GM13976 (cell line): ENCODE measurements around the gene SOS1.
"Not testable (repeated sequence)": the region's sequence is repeated elsewhere in the genome, so short reads cannot be mapped to it uniquely, and the experiment has no call there.

Experiments
- DNase-seq: peaks from one replicate; pipeline ENCODE4 v3.0.0; 2012; ENCODE audit warnings: low spot score
- CTCF ChIP-seq: IDR thresholded peaks from 2 replicates; pipeline ENCODE4 v1.5.1; 2012; ENCODE audit warnings: borderline replicate concordance, mild to moderate bottlenecking; ENCODE audit not compliant: insufficient read depth; ENCODE audit errors: extremely low read depth, missing control alignments, control extremely low read depth
- in situ Hi-C: fragments of 300-500 bp; cut with MboI; formaldehyde crosslinking; loops from one replicate; pipeline ENCODE4 v1.12.0; 2022; ENCODE audit warnings: low sequenced_read_pairs, mixed read lengths, inconsistent platforms; ENCODE audit not compliant: unreplicated experiment

The SOS1 gene

GRCh38 chr2:38945911-38946310, 174.9 kb downstream of the SOS1 start:
- no peak for TF ChIP-seq CTCF
- in situ Hi-C loops = loop anchor here (5.0 kb wide), 1 partner anchor 286 kb away; no protein-coding TSS in a partner anchor
- no peak for DNase-seq

DNA sequence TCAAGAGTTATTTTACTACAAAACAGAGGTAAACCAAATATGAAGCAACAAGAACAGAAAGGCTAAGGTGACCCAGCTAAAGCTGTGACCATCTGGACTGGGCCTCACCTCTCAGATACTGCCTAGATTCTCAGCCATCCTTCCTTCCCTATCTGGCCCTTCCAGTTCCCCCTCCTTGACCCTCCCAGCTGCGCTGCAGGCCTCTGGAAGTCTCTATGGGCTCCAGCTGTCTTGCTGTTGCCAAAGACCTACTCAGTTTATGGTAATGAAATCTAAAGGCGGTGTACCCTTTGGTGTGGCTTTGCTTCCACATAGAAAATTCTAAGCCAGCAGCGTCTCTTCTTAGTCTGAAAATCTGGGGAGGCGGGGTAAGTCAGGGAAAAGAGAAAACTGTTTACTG, 175.5 kb downstream of the SOS1 start:
- in situ Hi-C loops = loop anchor here (5.0 kb wide), 1 partner anchor 287 kb away; no protein-coding TSS in a partner anchor
- no peak for TF ChIP-seq CTCF
- no peak for DNase-seq

- DNase-seq = no peak
- TF ChIP-seq CTCF = no peak
- in situ Hi-C loops = no loop called here
Observed at GRCh38 chr2:38943784-38944183, 177.1 kb downstream of the SOS1 start.

DNA sequence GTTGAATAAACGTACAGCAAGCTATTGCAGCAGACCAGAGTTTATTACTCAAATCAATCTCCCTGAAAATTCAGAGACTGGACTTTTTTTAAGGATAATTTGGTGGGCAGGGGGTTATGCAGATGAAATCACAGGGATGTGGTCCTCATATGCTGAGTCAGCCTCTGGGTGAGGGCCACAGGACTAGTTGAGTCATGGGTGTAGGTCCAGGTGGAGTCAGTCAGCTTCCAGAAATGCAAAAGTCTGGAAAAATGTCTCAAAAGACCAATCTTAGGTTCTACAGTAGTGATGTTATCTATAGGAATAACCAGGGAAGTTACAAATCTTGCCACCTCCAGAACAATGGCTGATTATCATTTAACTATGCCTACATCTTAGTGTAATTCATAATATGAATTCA, 180.1 kb downstream of the SOS1 start:
- DNase-seq = no peak
- in situ Hi-C loops = no loop called here
- TF ChIP-seq CTCF = no peak

DNA sequence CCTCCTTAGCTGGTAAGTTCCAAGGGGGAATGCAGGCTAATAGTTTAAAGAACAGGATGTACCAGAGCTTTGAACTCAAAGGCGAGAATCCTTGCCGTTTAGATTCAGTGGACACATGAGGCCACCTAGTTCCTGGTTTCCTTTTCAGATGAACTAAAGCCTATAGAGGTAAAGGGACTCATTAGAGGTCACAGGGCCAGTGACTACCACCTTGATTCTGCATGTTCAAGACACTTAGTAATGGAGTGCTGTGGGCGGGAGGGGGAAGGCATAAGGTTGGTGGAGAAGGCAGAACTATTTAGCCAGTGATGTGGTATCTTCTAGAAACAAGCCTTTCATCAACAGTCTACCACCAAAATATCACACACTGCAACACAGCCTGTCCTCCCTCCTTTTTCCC, 183.3 kb downstream of the SOS1 start:
- in situ Hi-C loops = no loop called here
- no peak for DNase-seq
- TF ChIP-seq CTCF = no peak

- DNase-seq, in situ Hi-C loops: not testable (repeated sequence)
Observed at GRCh38 chr2:38936516-38936915, 184.3 kb downstream of the SOS1 start.

- DNase-seq = no peak
- in situ Hi-C loops = no loop called here
- TF ChIP-seq CTCF = no peak
Observed at GRCh38 chr2:38935568-38936172, 185.2 kb downstream of the SOS1 start.
